Measurements from ENCODE around the gene KANK2.

The KANK2 gene

GRCh38 chr19:11209839-11210655 is 12.7 kb upstream of the KANK2 start:
- no peak overlapping the region for H3K27ac ChIP-seq
- TF ChIP-seq, protein P1, sequence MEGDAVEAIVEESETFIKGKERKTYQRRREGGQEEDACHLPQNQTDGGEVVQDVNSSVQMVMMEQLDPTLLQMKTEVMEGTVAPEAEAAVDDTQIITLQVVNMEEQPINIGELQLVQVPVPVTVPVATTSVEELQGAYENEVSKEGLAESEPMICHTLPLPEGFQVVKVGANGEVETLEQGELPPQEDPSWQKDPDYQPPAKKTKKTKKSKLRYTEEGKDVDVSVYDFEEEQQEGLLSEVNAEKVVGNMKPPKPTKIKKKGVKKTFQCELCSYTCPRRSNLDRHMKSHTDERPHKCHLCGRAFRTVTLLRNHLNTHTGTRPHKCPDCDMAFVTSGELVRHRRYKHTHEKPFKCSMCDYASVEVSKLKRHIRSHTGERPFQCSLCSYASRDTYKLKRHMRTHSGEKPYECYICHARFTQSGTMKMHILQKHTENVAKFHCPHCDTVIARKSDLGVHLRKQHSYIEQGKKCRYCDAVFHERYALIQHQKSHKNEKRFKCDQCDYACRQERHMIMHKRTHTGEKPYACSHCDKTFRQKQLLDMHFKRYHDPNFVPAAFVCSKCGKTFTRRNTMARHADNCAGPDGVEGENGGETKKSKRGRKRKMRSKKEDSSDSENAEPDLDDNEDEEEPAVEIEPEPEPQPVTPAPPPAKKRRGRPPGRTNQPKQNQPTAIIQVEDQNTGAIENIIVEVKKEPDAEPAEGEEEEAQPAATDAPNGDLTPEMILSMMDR (IDR thresholded peaks at IDR 0.05) = no peak
- no peak for TF ChIP-seq ZFX (IDR thresholded peaks at IDR 0.05; ENCODE audit: borderline replicate concordance)

DNA sequence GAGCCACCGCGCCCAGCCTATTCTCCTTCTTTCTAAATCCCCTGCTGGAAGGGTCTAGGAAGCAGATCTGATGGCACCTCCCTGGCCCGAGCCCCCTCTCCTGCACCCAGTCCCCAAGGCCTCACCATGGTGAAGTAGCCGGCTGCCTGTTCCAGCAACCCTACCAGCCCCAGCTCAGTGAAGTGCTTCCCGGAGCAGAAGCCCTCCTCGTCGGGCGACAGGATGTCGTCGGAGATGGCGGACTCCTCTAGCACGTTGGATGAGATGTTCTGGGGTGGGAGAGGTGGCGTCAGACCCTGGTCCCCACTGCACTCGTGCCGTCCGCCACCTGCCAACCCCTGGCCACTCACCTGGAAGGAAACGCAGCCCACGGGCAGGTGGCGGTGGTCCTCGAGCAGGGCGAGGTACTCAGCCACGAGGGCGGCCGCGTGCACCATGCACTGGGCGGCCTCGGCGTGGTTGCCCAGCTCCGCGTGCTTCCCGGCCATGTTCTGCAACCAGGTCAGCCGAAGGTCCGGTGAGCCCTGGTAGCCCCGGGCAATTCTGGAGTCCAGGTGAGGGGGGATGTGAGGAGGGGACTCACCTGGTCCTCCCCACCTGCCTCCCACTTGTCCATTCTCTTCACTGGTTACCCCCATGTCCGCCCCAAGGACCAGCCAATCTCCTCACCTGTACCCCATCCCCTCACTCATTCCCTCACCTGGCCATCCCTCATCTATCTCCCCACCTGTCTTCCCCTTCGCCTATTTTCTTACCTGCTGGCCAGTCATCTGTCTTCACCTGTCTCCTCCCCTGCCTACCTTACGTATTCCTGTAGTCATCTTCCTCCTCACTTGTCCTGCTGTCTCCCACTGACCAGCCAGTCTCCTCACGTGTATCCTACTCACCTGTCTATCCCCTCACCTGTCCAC is 11.5 kb upstream of the KANK2 start:
- H3K27ac ChIP-seq = no peak overlapping the region
- TF ChIP-seq, protein P1 (IDR thresholded peaks at IDR 0.05) = no peak
- no peak for TF ChIP-seq ZFX (IDR thresholded peaks at IDR 0.05; ENCODE audit: borderline replicate concordance)

DNA sequence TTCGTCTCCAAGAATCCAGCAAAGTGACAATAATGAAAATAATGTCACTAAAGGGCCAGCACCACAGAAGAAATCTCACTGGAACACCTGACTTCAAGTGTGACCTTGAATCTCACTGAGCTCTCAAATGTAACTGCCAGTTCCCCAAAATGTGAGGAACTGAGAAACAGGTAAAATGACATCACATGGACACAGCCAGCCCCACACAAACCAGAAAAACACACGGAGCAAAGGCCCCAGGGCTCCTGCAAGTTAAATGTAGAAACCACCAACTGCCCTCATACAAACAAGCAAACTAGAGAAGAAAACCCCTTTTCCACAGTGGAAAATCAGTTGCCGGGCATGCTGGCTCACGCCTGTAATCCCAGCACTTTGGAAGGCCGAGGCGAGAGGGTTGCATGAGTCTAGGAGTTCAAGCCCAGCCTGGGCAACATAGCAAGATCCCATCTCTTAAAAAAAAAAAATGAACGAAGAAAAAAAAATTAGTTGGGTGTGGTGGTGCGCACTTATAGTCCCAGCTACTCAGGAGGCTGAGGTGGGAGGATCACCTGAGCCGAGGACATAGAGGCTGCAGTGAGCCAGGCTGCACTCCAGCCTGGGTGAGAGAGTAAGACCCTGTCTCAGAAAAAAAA is 8.7 kb upstream of the KANK2 start:
- H3K27ac ChIP-seq = no peak overlapping the region
- no peak for TF ChIP-seq ZFX (IDR thresholded peaks at IDR 0.05; ENCODE audit: borderline replicate concordance)
- TF ChIP-seq, protein P1 (IDR thresholded peaks at IDR 0.05) = no peak

DNA sequence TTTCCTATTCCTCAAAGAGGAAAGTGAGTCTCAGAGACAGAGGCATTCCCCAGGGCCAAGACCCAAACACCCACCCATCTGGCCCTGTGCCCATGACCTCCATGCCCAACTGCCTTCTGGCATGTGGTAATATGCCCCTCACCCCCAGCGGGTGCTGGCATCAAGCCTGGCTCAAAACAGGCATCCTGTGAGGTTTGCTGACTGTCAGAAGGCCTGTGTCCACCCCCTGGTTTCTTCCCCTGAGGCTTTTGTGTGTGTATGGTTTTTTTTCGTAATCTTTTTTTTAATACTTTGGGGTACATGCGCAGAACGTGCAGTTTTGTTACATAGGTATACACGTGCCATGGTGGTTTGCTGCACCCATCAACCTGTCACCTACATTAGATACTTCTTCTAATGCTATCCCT is 7.6 kb upstream of the KANK2 start:
- H3K27ac ChIP-seq = no peak overlapping the region
- TF ChIP-seq, protein P1 (IDR thresholded peaks at IDR 0.05) = no peak
- no peak for TF ChIP-seq ZFX (IDR thresholded peaks at IDR 0.05; ENCODE audit: borderline replicate concordance)

GRCh38 chr19:11204076-11204602 is 6.8 kb upstream of the KANK2 start:
- TF ChIP-seq, protein P1 (IDR thresholded peaks at IDR 0.05) = peak; percentile 41
- no peak for TF ChIP-seq ZFX (IDR thresholded peaks at IDR 0.05; ENCODE audit: borderline replicate concordance)
- no peak overlapping the region for H3K27ac ChIP-seq

DNA sequence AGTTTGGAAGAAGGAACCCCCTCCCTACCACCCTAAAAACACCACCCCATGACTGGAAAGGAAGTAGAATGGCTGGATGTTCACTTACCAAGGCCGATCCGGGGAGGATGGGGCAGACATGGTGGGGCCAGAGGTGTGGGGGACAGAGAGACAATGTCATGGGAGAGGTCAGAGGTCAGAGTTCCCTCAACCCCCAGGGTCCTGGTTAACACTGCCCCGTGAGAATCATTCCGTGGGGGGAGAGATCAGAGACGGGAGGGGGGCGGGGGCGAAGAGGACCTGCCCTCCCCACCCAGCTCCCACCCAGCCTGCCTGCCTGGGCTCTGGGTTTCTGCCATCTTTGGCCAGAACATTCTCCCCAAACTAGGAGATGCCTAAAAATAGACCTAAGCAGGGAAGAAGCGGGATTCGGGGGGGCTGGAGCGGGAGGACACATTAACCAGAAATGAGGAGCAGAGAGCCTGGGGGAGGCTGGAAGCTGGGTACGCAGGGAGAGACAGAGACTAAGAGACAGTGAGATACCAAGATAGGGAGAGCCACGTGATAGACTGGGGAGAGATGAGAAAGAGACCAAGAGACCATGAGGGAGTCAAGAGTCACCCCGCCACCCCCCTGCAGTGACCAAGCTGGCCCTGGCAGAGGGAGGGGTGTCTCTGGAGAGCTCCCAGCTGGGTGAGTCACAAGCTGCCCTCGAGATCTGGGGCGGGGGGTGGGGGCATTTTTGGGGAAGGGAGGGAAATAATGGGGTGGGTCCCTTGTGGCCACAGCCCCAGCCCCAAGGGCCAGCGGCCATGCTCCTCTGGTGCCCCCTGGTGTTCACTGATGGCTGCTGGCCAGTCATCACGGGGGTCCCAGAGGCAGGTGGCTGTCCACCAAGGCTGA is 6.1 kb upstream of the KANK2 start:
- TF ChIP-seq, protein P1 (IDR thresholded peaks at IDR 0.05) = peak; percentile 80
- TF ChIP-seq ZFX (IDR thresholded peaks at IDR 0.05; ENCODE audit: borderline replicate concordance) = no peak
- no peak overlapping the region for H3K27ac ChIP-seq

All from 22Rv1 (cell line).